HepG2 (cell line): ENCODE results near the gene CDHR3. TPM values are rescaled to one million over a fixed set of nuclear protein-coding genes. Genes with fewer than 3 reads are reported as not detected.

Experiments used
- CREB3 ChIP-seq: sonication (generic); formaldehyde crosslinking; IDR thresholded peaks from 2 replicates; pipeline ENCODE4 v1.5.0; 2020; ENCODE audit warnings: missing genetic modification reagents
- CREM ChIP-seq, 2 experiments: sonication (generic) in 1 of 2; formaldehyde crosslinking in 1 of 2; IDR thresholded peaks; 2 replicates each; pipeline versions ENCODE4 v1.4.0 to v1.6.1; 2016 to 2020; ENCODE audit warnings: antibody characterized with exemption in 1 of 2, mild to moderate bottlenecking in 1 of 2, missing genetic modification reagents in 1 of 2
- KLF6 ChIP-seq: IDR thresholded peaks from 2 replicates; pipeline ENCODE4 v1.8.0; 2016; ENCODE audit warnings: missing biosample characterization, missing genetic modification reagents
- MIXL1 ChIP-seq: IDR thresholded peaks from 2 replicates; pipeline ENCODE4 v1.6.1; 2016
- NONO ChIP-seq, 2 experiments: fragments of 450-650 bp in 1 of 2; sonication (generic) in 1 of 2; formaldehyde crosslinking in 1 of 2; IDR thresholded peaks in 1 of 2; conservative IDR thresholded peaks in 1 of 2; 2 replicates each; pipeline versions ENCODE4 v1.6.1 to v1.8.0; 2017 to 2022; ENCODE audit warnings: mild to moderate bottlenecking in 1 of 2, missing genetic modification reagents in 1 of 2, moderate library complexity in 1 of 2
- RARA ChIP-seq: IDR thresholded peaks from 2 replicates; pipeline ENCODE4 v1.6.1; 2016; ENCODE audit warnings: missing genetic modification reagents, missing compliant biosample characterization
- SETDB1 ChIP-seq: sonication (generic); formaldehyde crosslinking; IDR thresholded peaks from 2 replicates; pipeline ENCODE4 v1.5.1; 2020; ENCODE audit warnings: missing genetic modification reagents, mild to moderate bottlenecking, borderline replicate concordance
- SP5 ChIP-seq: IDR thresholded peaks from 2 replicates; pipeline ENCODE4 v1.6.1; 2016; ENCODE audit warnings: low read depth, borderline replicate concordance
- STAT6 ChIP-seq: sonication (generic); formaldehyde crosslinking; IDR thresholded peaks from 2 replicates; pipeline ENCODE4 v1.4.0; 2020; ENCODE audit warnings: missing genetic modification reagents, mild to moderate bottlenecking, borderline replicate concordance
- ZBTB25 ChIP-seq: IDR thresholded peaks from 2 replicates; pipeline ENCODE4 v1.6.1; 2018; ENCODE audit warnings: missing genetic modification reagents
- ZBTB37 ChIP-seq: sonication (generic); formaldehyde crosslinking; IDR thresholded peaks from 2 replicates; pipeline ENCODE4 v1.4.0; 2020; ENCODE audit warnings: mild to moderate bottlenecking, missing genetic modification reagents
- ZBTB4 ChIP-seq: sonication (generic); formaldehyde crosslinking; IDR thresholded peaks from 2 replicates; pipeline ENCODE4 v1.4.0; 2020; ENCODE audit warnings: missing genetic modification reagents, mild to moderate bottlenecking, borderline replicate concordance
- ZNF101 ChIP-seq: sonication (generic); formaldehyde crosslinking; IDR thresholded peaks from 2 replicates; pipeline ENCODE4 v1.4.0; 2020; ENCODE audit warnings: mild to moderate bottlenecking, low read depth, missing genetic modification reagents, borderline replicate concordance
- ZNF20 ChIP-seq: sonication (generic); formaldehyde crosslinking; IDR thresholded peaks from 2 replicates; pipeline ENCODE4 v1.4.0; 2020; ENCODE audit warnings: mild to moderate bottlenecking, moderate library complexity, missing genetic modification reagents
- ZNF274 ChIP-seq: sonication (generic); formaldehyde crosslinking; IDR thresholded peaks from 2 replicates; pipeline ENCODE4 v1.5.1; 2020; ENCODE audit warnings: mild to moderate bottlenecking, missing genetic modification reagents
- ZNF354B ChIP-seq: sonication (generic); formaldehyde crosslinking; IDR thresholded peaks from 2 replicates; pipeline ENCODE4 v1.8.0; 2022; ENCODE audit warnings: mild to moderate bottlenecking, missing genetic modification reagents
- ZNF572 ChIP-seq: sonication (generic); formaldehyde crosslinking; IDR thresholded peaks from 2 replicates; pipeline ENCODE4 v1.5.1; 2020; ENCODE audit warnings: mild to moderate bottlenecking, missing genetic modification reagents
- polyA plus RNA-seq, 8 experiments: library from polyadenylated mRNA; depleted of rRNA in 3 of 8; stranded (reverse) in 7 of 8; unstranded in 1 of 8; fragments of >200 nt; fragmentation: Illumina TruSeq in 4 of 8; extraction: Trizol in 4 of 8; gene quantifications; 2 replicates each; pipeline versions ENCODE4 v1.2.1 to v1.2.3, GENCODE V29; 2011 to 2016; ENCODE audit warnings: low read depth in 4 of 8, missing spikeins in 1 of 8, mixed read lengths in 1 of 8; ENCODE audit not compliant: insufficient read depth in 1 of 8
- total RNA-seq, 5 experiments: library from RNA; depleted of rRNA; stranded (reverse); fragments of >200 nt; fragmentation: Illumina TruSeq; extraction: Trizol; gene quantifications; 2 replicates each; pipeline ENCODE4 v1.2.3, GENCODE V29; 2016; ENCODE audit warnings: low read depth in 1 of 5

CDHR3 gene
- total and polyA plus RNA-seq, 2 of the 13 experiments (the other 11 are each of a cell fraction or from before 2014, with no cell fraction given) = 6.5 to 11.8 TPM

GRCh38 chr7:106071999-106072714, 109.1 kb downstream of the CDHR3 start (continued):
- TF ChIP-seq CREM (IDR thresholded peaks at IDR 0.05) (peak; percentile 51; the same call in 1 of the 2 replicates), CREM (CRISPR knock-in tag; IDR thresholded peaks at IDR 0.05) (no peak), KLF6 (no peak), ZNF101 (CRISPR knock-in tag) (no peak), SETDB1 (CRISPR knock-in tag) (no peak), CREB3 (no peak), RARA (CRISPR knock-in tag) (peak; percentile 50), STAT6 (CRISPR knock-in tag) (no peak; the same call in 1 of the 2 replicates), ZNF354B (CRISPR knock-in tag) (no peak), ZNF20 (CRISPR knock-in tag) (no peak), NONO (IDR thresholded peaks at IDR 0.05) (no peak), NONO (CRISPR knock-in tag; conservative IDR thresholded peaks at IDR 0.05) (no peak), ZNF572 (CRISPR knock-in tag) (no peak), MIXL1 (CRISPR knock-in tag) (peak; percentile 53; the same call in 1 of the 2 replicates), ZBTB37 (no peak), SP5 (CRISPR knock-in tag) (no peak), ZBTB25 (CRISPR knock-in tag) (no peak), ZBTB4 (CRISPR knock-in tag) (no peak), ZNF274 (CRISPR knock-in tag) (no peak)
